ENCODE results near the gene LDLRAP1.

GRCh38 chr1:25559031-25559430 is 15.6 kb downstream of the LDLRAP1 start:
- no peak for TF ChIP-seq SPI1 (IDR thresholded peaks at IDR 0.05; ENCODE audit: low read depth, low read length)
- no peak for TF ChIP-seq TAF1 (IDR thresholded peaks at IDR 0.05; ENCODE audit: low read depth, low read length)
- no peak for TF ChIP-seq POLR2AphosphoS5 (IDR thresholded peaks at IDR 0.05; ENCODE audit: low read depth, low read length)
- TF ChIP-seq POLR2A (IDR thresholded peaks at IDR 0.05; ENCODE audit: low read depth, low read length) = no peak

Measured in GM12891 (cell line).